ENCODE results near the gene RAPGEF5.

RAPGEF5 gene

GRCh38 chr7:22179442-22179879, 177.5 kb downstream of the RAPGEF5 start:
- DNase-seq (ENCODE audit: low spot score) = no peak
- peaks cover 28% of the 10 kb centered on the region for H3K27me3 Mint-ChIP-seq (ENCODE audit: low read depth)
- peaks cover 25% of the 10 kb centered on the region for H3K4me1 Mint-ChIP-seq (ENCODE audit: low read depth)
- no peak overlapping the region for H3K4me3 Mint-ChIP-seq
- no peaks in the 10 kb centered on the region for H3K36me3 Mint-ChIP-seq (ENCODE audit: low read depth)
- no peak overlapping the region for H3K27ac Mint-ChIP-seq
- H3K9me3 Mint-ChIP-seq = no peaks in the 10 kb centered on the region

GRCh38 chr7:22178735-22179134, 178.2 kb downstream of the RAPGEF5 start:
- Mint-ChIP-seq H3K4me3 (no peak overlapping the region), H3K36me3 (ENCODE audit: low read depth) (no peaks in the 10 kb centered on the region), H3K4me1 (ENCODE audit: low read depth) (peaks cover 29% of the 10 kb centered on the region)

GRCh38 chr7:22176791-22177412, 180.1 kb downstream of the RAPGEF5 start:
- no peaks in the 10 kb centered on the region for H3K36me3 Mint-ChIP-seq (ENCODE audit: low read depth)
- DNase-seq (ENCODE audit: low spot score) = no peak
- H3K27me3 Mint-ChIP-seq (ENCODE audit: low read depth) = peaks cover 19% of the 10 kb centered on the region
- H3K27ac Mint-ChIP-seq = no peak overlapping the region
- H3K4me1 Mint-ChIP-seq (ENCODE audit: low read depth) = peaks cover 31% of the 10 kb centered on the region
- no peaks in the 10 kb centered on the region for H3K9me3 Mint-ChIP-seq
- no peak overlapping the region for H3K4me3 Mint-ChIP-seq

More at GRCh38 chr7:22178735-22179134, 178.2 kb downstream of the RAPGEF5 start:
- H3K27me3 Mint-ChIP-seq (ENCODE audit: low read depth) = peaks cover 25% of the 10 kb centered on the region
- H3K9me3 Mint-ChIP-seq = no peaks in the 10 kb centered on the region
- DNase-seq (ENCODE audit: low spot score) = no peak
- H3K27ac Mint-ChIP-seq = no peak overlapping the region

- H3K4me1 Mint-ChIP-seq (ENCODE audit: low read depth) = peaks cover 23% of the 10 kb centered on the region
- no peaks in the 10 kb centered on the region for H3K36me3 Mint-ChIP-seq (ENCODE audit: low read depth)
- H3K27me3 Mint-ChIP-seq (ENCODE audit: low read depth) = peaks cover 9% of the 10 kb centered on the region
- no peaks in the 10 kb centered on the region for H3K9me3 Mint-ChIP-seq
- peak overlapping the region; percentile 66 for H3K4me3 Mint-ChIP-seq
- DNase-seq (ENCODE audit: low spot score) = no peak
- H3K27ac Mint-ChIP-seq = peak overlapping the region; percentile 72
These were observed 182.4 kb downstream of the RAPGEF5 start for GRCh38 chr7:22174574-22174953.

GRCh38 chr7:22173685-22174573, 183.0 kb downstream of the RAPGEF5 start:
- Mint-ChIP-seq H3K27ac (peak overlapping the region; percentile 72), H3K9me3 (no peaks in the 10 kb centered on the region), H3K27me3 (ENCODE audit: low read depth) (peaks cover 8% of the 10 kb centered on the region), H3K36me3 (ENCODE audit: low read depth) (no peaks in the 10 kb centered on the region), H3K4me1 (ENCODE audit: low read depth) (peaks cover 19% of the 10 kb centered on the region), H3K4me3 (peak overlapping the region; percentile 66)
- DNase-seq (ENCODE audit: low spot score) = peak; percentile 43

GRCh38 chr7:22168129-22168634, 188.8 kb downstream of the RAPGEF5 start:
- peaks cover 4% of the 10 kb centered on the region for H3K4me1 Mint-ChIP-seq (ENCODE audit: low read depth)
- peaks cover 6% of the 10 kb centered on the region for H3K27me3 Mint-ChIP-seq (ENCODE audit: low read depth)
- no peaks in the 10 kb centered on the region for H3K36me3 Mint-ChIP-seq (ENCODE audit: low read depth)
- no peak for DNase-seq (ENCODE audit: low spot score)
- no peak overlapping the region for H3K27ac Mint-ChIP-seq
- no peak overlapping the region for H3K4me3 Mint-ChIP-seq
- H3K9me3 Mint-ChIP-seq = no peaks in the 10 kb centered on the region

GRCh38 chr7:22167482-22167881, 189.5 kb downstream of the RAPGEF5 start:
- Mint-ChIP-seq H3K36me3 (ENCODE audit: low read depth) (no peaks in the 10 kb centered on the region), H3K9me3 (no peaks in the 10 kb centered on the region), H3K27me3 (ENCODE audit: low read depth) (peaks cover 6% of the 10 kb centered on the region), H3K27ac (no peak overlapping the region), H3K4me1 (ENCODE audit: low read depth) (peaks cover 2% of the 10 kb centered on the region), H3K4me3 (no peak overlapping the region)
- no peak for DNase-seq (ENCODE audit: low spot score)

GRCh38 chr7:22166928-22167327, 190.0 kb downstream of the RAPGEF5 start:
- Mint-ChIP-seq H3K4me1 (ENCODE audit: low read depth) (no peaks in the 10 kb centered on the region), H3K4me3 (no peak overlapping the region), H3K27ac (no peak overlapping the region), H3K27me3 (ENCODE audit: low read depth) (peaks cover 6% of the 10 kb centered on the region), H3K36me3 (ENCODE audit: low read depth) (no peaks in the 10 kb centered on the region), H3K9me3 (no peaks in the 10 kb centered on the region)
- DNase-seq (ENCODE audit: low spot score) = no peak

GRCh38 chr7:22159341-22159740, 197.6 kb downstream of the RAPGEF5 start:
- Mint-ChIP-seq H3K4me3 (no peak overlapping the region), H3K27me3 (ENCODE audit: low read depth) (peaks cover 13% of the 10 kb centered on the region), H3K9me3 (no peaks in the 10 kb centered on the region), H3K4me1 (ENCODE audit: low read depth) (peaks cover 17% of the 10 kb centered on the region), H3K27ac (no peak overlapping the region), H3K36me3 (ENCODE audit: low read depth) (no peaks in the 10 kb centered on the region)
- no peak for DNase-seq (ENCODE audit: low spot score)

- H3K4me1 Mint-ChIP-seq (ENCODE audit: low read depth) = peaks cover 22% of the 10 kb centered on the region
- H3K9me3 Mint-ChIP-seq = no peaks in the 10 kb centered on the region
- no peak for DNase-seq (ENCODE audit: low spot score)
- H3K36me3 Mint-ChIP-seq (ENCODE audit: low read depth) = no peaks in the 10 kb centered on the region
- no peak overlapping the region for H3K27ac Mint-ChIP-seq
- H3K27me3 Mint-ChIP-seq (ENCODE audit: low read depth) = peaks cover 13% of the 10 kb centered on the region
- H3K4me3 Mint-ChIP-seq = no peak overlapping the region
These were observed 199.4 kb downstream of the RAPGEF5 start for GRCh38 chr7:22157552-22157951.

- Mint-ChIP-seq H3K36me3 (ENCODE audit: low read depth) (no peaks in the 10 kb centered on the region), H3K27me3 (ENCODE audit: low read depth) (peaks cover 11% of the 10 kb centered on the region), H3K27ac (no peak overlapping the region), H3K4me3 (no peak overlapping the region), H3K9me3 (no peaks in the 10 kb centered on the region), H3K4me1 (ENCODE audit: low read depth) (peaks cover 22% of the 10 kb centered on the region)
- DNase-seq (ENCODE audit: low spot score) = no peak
These were observed 200.7 kb downstream of the RAPGEF5 start for GRCh38 chr7:22156205-22156604.

GRCh38 chr7:22154143-22154529, 202.8 kb downstream of the RAPGEF5 start:
- Mint-ChIP-seq H3K4me3 (peak overlapping the region; percentile 3), H3K27ac (no peak overlapping the region), H3K9me3 (no peaks in the 10 kb centered on the region), H3K36me3 (ENCODE audit: low read depth) (no peaks in the 10 kb centered on the region), H3K4me1 (ENCODE audit: low read depth) (peaks cover 18% of the 10 kb centered on the region), H3K27me3 (ENCODE audit: low read depth) (peaks cover 8% of the 10 kb centered on the region)
- no peak for DNase-seq (ENCODE audit: low spot score)

GRCh38 chr7:22153432-22154142, 203.4 kb downstream of the RAPGEF5 start:
- no peak for DNase-seq (ENCODE audit: low spot score)
- Mint-ChIP-seq H3K27me3 (ENCODE audit: low read depth) (peaks cover 8% of the 10 kb centered on the region), H3K9me3 (no peaks in the 10 kb centered on the region), H3K4me1 (ENCODE audit: low read depth) (peaks cover 18% of the 10 kb centered on the region), H3K36me3 (ENCODE audit: low read depth) (no peaks in the 10 kb centered on the region), H3K4me3 (no peak overlapping the region), H3K27ac (no peak overlapping the region)

- Mint-ChIP-seq H3K27ac (no peak overlapping the region), H3K36me3 (ENCODE audit: low read depth) (no peaks in the 10 kb centered on the region), H3K4me1 (ENCODE audit: low read depth) (peaks cover 26% of the 10 kb centered on the region)
These were observed 204.3 kb downstream of the RAPGEF5 start for GRCh38 chr7:22152690-22153089.

More at GRCh38 chr7:22152690-22153089, 204.3 kb downstream of the RAPGEF5 start:
- H3K27me3 Mint-ChIP-seq (ENCODE audit: low read depth) = peaks cover 8% of the 10 kb centered on the region
- no peaks in the 10 kb centered on the region for H3K9me3 Mint-ChIP-seq
- DNase-seq (ENCODE audit: low spot score) = no peak
- H3K4me3 Mint-ChIP-seq = no peak overlapping the region
